SKM-1 (cell line): ENCODE data around the gene NRXN3.

ENCODE experiments used
- DNase-seq: peaks from one replicate; lab custom pipeline; 2025; ENCODE audit not compliant: unreplicated experiment; lab: John Stamatoyannopoulos, UW

The NRXN3 gene

GRCh38 chr14:78785265-78785664 lies 615.1 kb downstream of the NRXN3 start:
- DNase-seq, result no peak

- no peak for DNase-seq
Measured at GRCh38 chr14:78788467-78789360, 618.5 kb downstream of the NRXN3 start.

- DNase-seq, result no peak
Measured at GRCh38 chr14:78790271-78790670, 620.1 kb downstream of the NRXN3 start.

- no peak for DNase-seq
Measured at GRCh38 chr14:78798757-78799156, 628.6 kb downstream of the NRXN3 start.

GRCh38 chr14:78805570-78805969 lies 635.4 kb downstream of the NRXN3 start:
- no peak for DNase-seq

- no peak for DNase-seq
Measured at GRCh38 chr14:78823035-78823434, 652.9 kb downstream of the NRXN3 start.

- no peak for DNase-seq
Measured at GRCh38 chr14:78823516-78823915, 653.3 kb downstream of the NRXN3 start.

GRCh38 chr14:78829274-78829673 lies 659.1 kb downstream of the NRXN3 start:
- DNase-seq, result no peak

- DNase-seq, result no peak
Measured at GRCh38 chr14:78834766-78835451, 664.7 kb downstream of the NRXN3 start.

GRCh38 chr14:78835909-78836308 lies 665.7 kb downstream of the NRXN3 start:
- DNase-seq, result no peak

- DNase-seq, result peak; percentile 9
Measured at GRCh38 chr14:78836777-78837176, 666.6 kb downstream of the NRXN3 start.

- no peak for DNase-seq
Measured at GRCh38 chr14:78838959-78839358, 668.8 kb downstream of the NRXN3 start.

GRCh38 chr14:78840898-78841297 lies 670.7 kb downstream of the NRXN3 start:
- DNase-seq, result no peak

GRCh38 chr14:78847801-78848200 lies 677.6 kb downstream of the NRXN3 start:
- no peak for DNase-seq

GRCh38 chr14:78848234-78848820 lies 678.2 kb downstream of the NRXN3 start:
- DNase-seq, result no peak

- no peak for DNase-seq
Measured at GRCh38 chr14:78849952-78850351, 679.8 kb downstream of the NRXN3 start.

- no peak for DNase-seq
Measured at GRCh38 chr14:78851189-78851588, 681.0 kb downstream of the NRXN3 start.

- no peak for DNase-seq
Measured at GRCh38 chr14:78852040-78852439, 681.9 kb downstream of the NRXN3 start.

- no peak for DNase-seq
Measured at GRCh38 chr14:78857974-78858373, 687.8 kb downstream of the NRXN3 start.

- no peak for DNase-seq
Measured at GRCh38 chr14:78863143-78863542, 693.0 kb downstream of the NRXN3 start.

GRCh38 chr14:78872837-78873236 lies 702.7 kb downstream of the NRXN3 start:
- DNase-seq, result no peak

GRCh38 chr14:78873581-78873980 lies 703.4 kb downstream of the NRXN3 start:
- DNase-seq, result no peak
